Lung (tissue), 12 donors: ENCODE data around the gene EFHD2. TPM values are rescaled to one million over a fixed set of nuclear protein-coding genes. Genes with fewer than 3 reads are reported as not detected.

Source experiments
- ATAC-seq: fragments of 200-7000 bp; cut with Tn5 transposase; one replicate; pipeline ENCODE4 v1.9.1; 2020; ENCODE audit warnings: moderate number of reproducible peaks; ENCODE audit not compliant: insufficient read depth, low FRiP score
- DNase-seq, 3 donors: peaks; one replicate each; pipeline ENCODE4 v3.0.0-alpha.2; 2013 to 2017
- H3K27ac ChIP-seq, 2 donors: one replicate each; pipeline ENCODE4 v1.5.1; 2013; ENCODE audit warnings: mild to moderate bottlenecking in 2 of 2, moderate library complexity in 2 of 2, control low read depth in 1 of 2, inconsistent platforms in 1 of 2, low read depth in 1 of 2, low read length in 1 of 2
- H3K27me3 ChIP-seq, 3 donors: one replicate each; pipeline ENCODE4 v1.5.1; 2013; ENCODE audit warnings: low read length in 2 of 3; ENCODE audit not compliant: control insufficient read depth in 3 of 3, insufficient read depth in 3 of 3
- H3K36me3 ChIP-seq, 4 donors: one replicate each; pipeline ENCODE4 v1.5.1; 2013; ENCODE audit warnings: low read length in 4 of 4, mild to moderate bottlenecking in 1 of 4, moderate library complexity in 1 of 4; ENCODE audit not compliant: control insufficient read depth in 4 of 4, insufficient read depth in 4 of 4
- H3K4me1 ChIP-seq, 5 donors: one replicate each; pipeline ENCODE4 v1.5.1; 2013; ENCODE audit warnings: low read length in 5 of 5, mild to moderate bottlenecking in 2 of 5, moderate library complexity in 1 of 5; ENCODE audit not compliant: control insufficient read depth in 5 of 5, insufficient read depth in 5 of 5
- H3K4me3 ChIP-seq: one replicate; pipeline ENCODE4 v1.5.1; 2013; ENCODE audit warnings: mild to moderate bottlenecking, control low read depth, moderate library complexity
- H3K9ac ChIP-seq, 2 donors: one replicate each; pipeline ENCODE4 v1.5.1; 2013; ENCODE audit warnings: low read length in 2 of 2, control low read depth in 1 of 2; ENCODE audit not compliant: insufficient read depth in 1 of 2
- H3K9me3 ChIP-seq, 4 donors: one replicate each; pipeline ENCODE4 v1.5.1; 2013; ENCODE audit warnings: low read length in 3 of 4, mild to moderate bottlenecking in 1 of 4, moderate library complexity in 1 of 4; ENCODE audit not compliant: control insufficient read depth in 4 of 4, insufficient read depth in 3 of 4
- CTCF ChIP-seq: IDR thresholded peaks from 2 replicates; pipeline ENCODE4 v1.5.1; 2012; ENCODE audit warnings: mild to moderate bottlenecking; ENCODE audit errors: control extremely low read depth, extremely low read depth
- WGBS, 2 donors: extraction: QIAGEN DNeasy Blood & Tissue Kit; methylation state at CpG; one replicate each; pipeline ENCODE4 v1.1.7; 2013; 5-methylcytosine and 5-hydroxymethylcytosine counted together
- polyA plus RNA-seq, 2 donors: library from polyadenylated mRNA; stranded (reverse); fragments of 200-250 nt; gene quantifications; one replicate each; pipeline ENCODE4 v1.2.1, GENCODE V29; 2013
- total RNA-seq, 2 donors: library from RNA; depleted of rRNA in 1 of 2; stranded (reverse); fragments of >200 nt in 1 of 2; gene quantifications; one replicate each; pipeline ENCODE4 v1.2.1, GENCODE V29; 2014 to 2021
- donor health status: control.
- donor health status: control.
- donor health status: Bipolar disorder and iron deficiency.
- donor health status: healthy.
- donor health status: DM: yes; HTN: yes; CAD: no.

The EFHD2 gene
- total and polyA plus RNA-seq, 4 donors, result 28.2 to 175 (median 90.1) TPM

- 73 to 82% methylated on average over 4 of the region's 4 CpGs for WGBS, 2 donors
- TF ChIP-seq CTCF, result no peak
- ATAC-seq, result no peak
These were observed 47.0 kb upstream of the EFHD2 start for GRCh38 chr1:15362737-15363128.

GRCh38 chr1:15364740-15365139 lies 44.9 kb upstream of the EFHD2 start:
- Histone ChIP-seq H3K4me3 (no peak overlapping the region), H3K4me1 (no peaks in the 10 kb centered on the region), H3K9me3 (no peaks in the 10 kb centered on the region), H3K27ac (no peak overlapping the region), H3K27me3 (no peaks in the 10 kb centered on the region), H3K36me3 (no peaks in the 10 kb centered on the region), H3K9ac (no peak overlapping the region)
- TF ChIP-seq CTCF, result no peak
- WGBS, 2 donors, result 79 to 82% methylated on average over 5 of the region's 5 CpGs
- DNase-seq (no peak), ATAC-seq (no peak)

More at GRCh38 chr1:15362737-15363128, 47.0 kb upstream of the EFHD2 start:
- Histone ChIP-seq H3K36me3 (no peaks in the 10 kb centered on the region), H3K9ac (no peak overlapping the region), H3K4me1 (no peaks in the 10 kb centered on the region), H3K27ac (no peak overlapping the region), H3K27me3 (no peaks in the 10 kb centered on the region), H3K4me3 (no peak overlapping the region), H3K9me3 (no peaks in the 10 kb centered on the region)
- DNase-seq, result no peak

GRCh38 chr1:15368888-15369287 lies 40.8 kb upstream of the EFHD2 start:
- no peak overlapping the region for H3K9ac ChIP-seq
- no peak overlapping the region for H3K27ac ChIP-seq
- no peaks in the 10 kb centered on the region for H3K9me3 ChIP-seq
- 67 to 85% methylated on average over 1 of the region's 1 CpG for WGBS, 2 donors
- TF ChIP-seq CTCF, result no peak
- DNase-seq, result no peak
- no peaks in the 10 kb centered on the region for H3K27me3 ChIP-seq
- no peak for ATAC-seq
- H3K36me3 ChIP-seq, result no peaks in the 10 kb centered on the region
- H3K4me3 ChIP-seq, result no peak overlapping the region
- peaks cover 0 to 20% (median 13%) of the 10 kb centered on the region in 5 donors for H3K4me1 ChIP-seq

GRCh38 chr1:15370268-15370667 lies 39.4 kb upstream of the EFHD2 start:
- TF ChIP-seq CTCF, result no peak
- H3K4me1 ChIP-seq, result peaks cover 0 to 20% (median 13%) of the 10 kb centered on the region in 5 donors
- no peaks in the 10 kb centered on the region for H3K36me3 ChIP-seq
- ATAC-seq (no peak), DNase-seq (no peak)
- no peaks in the 10 kb centered on the region for H3K27me3 ChIP-seq
- 54 to 69% methylated on average over 4 of the region's 4 CpGs for WGBS, 2 donors
- H3K4me3 ChIP-seq, result no peak overlapping the region
- H3K27ac ChIP-seq, result no peak overlapping the region
- H3K9me3 ChIP-seq, result no peaks in the 10 kb centered on the region
- no peak overlapping the region for H3K9ac ChIP-seq
